ENCODE measurements around the gene FOXP1. TPM values are rescaled to one million over a fixed set of nuclear protein-coding genes. Genes with fewer than 3 reads are reported as not detected.

FOXP1 gene
- total RNA-seq, 1 experiment from 2014 or later, result 24.7 TPM

- H3K27me3 ChIP-seq (ENCODE audit: control insufficient read depth, insufficient read depth, low read length), result no peaks in the 10 kb centered on the region
- no peak for DNase-seq
- H3K36me3 ChIP-seq (replicated peaks; ENCODE audit: control insufficient read depth, insufficient read depth, low read length), result no peaks in the 10 kb centered on the region
- no peak overlapping the region for H3K4me3 ChIP-seq (ENCODE audit: insufficient read depth, low read depth, low read length)
Measured at GRCh38 chr3:71180524-71180923, 403.0 kb downstream of the FOXP1 start.

- Histone ChIP-seq H3K4me3 (ENCODE audit: insufficient read depth, low read depth, low read length) (no peak overlapping the region), H3K36me3 (replicated peaks; ENCODE audit: control insufficient read depth, insufficient read depth, low read length) (no peaks in the 10 kb centered on the region), H3K27me3 (ENCODE audit: control insufficient read depth, insufficient read depth, low read length) (no peaks in the 10 kb centered on the region)
- no peak for DNase-seq
Measured at GRCh38 chr3:71177375-71177774, 406.2 kb downstream of the FOXP1 start.

DNA sequence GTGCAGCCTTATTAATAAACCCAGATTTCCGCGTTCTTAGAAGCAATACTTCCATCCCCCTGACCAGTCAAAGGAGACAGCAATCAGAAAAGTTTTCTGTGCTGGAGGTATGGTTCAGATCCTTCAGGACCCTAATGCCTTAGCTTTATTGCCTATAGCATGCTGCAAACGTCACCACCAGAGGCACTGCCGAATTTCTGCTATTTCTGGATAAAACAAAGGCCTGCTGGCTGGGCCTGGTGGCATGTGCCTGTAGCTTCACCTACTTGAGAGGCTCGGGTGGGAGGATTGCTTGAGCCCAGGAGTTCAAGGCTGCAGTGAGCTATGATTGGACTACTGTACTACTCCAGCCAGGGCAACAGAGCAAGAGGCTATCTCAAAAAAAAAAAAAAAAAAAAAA, 407.2 kb downstream of the FOXP1 start:
- DNase-seq, result no peak
- no peaks in the 10 kb centered on the region for H3K36me3 ChIP-seq (replicated peaks; ENCODE audit: control insufficient read depth, insufficient read depth, low read length)
- no peaks in the 10 kb centered on the region for H3K27me3 ChIP-seq (ENCODE audit: control insufficient read depth, insufficient read depth, low read length)
- H3K4me3 ChIP-seq (ENCODE audit: insufficient read depth, low read depth, low read length), result no peak overlapping the region

DNA sequence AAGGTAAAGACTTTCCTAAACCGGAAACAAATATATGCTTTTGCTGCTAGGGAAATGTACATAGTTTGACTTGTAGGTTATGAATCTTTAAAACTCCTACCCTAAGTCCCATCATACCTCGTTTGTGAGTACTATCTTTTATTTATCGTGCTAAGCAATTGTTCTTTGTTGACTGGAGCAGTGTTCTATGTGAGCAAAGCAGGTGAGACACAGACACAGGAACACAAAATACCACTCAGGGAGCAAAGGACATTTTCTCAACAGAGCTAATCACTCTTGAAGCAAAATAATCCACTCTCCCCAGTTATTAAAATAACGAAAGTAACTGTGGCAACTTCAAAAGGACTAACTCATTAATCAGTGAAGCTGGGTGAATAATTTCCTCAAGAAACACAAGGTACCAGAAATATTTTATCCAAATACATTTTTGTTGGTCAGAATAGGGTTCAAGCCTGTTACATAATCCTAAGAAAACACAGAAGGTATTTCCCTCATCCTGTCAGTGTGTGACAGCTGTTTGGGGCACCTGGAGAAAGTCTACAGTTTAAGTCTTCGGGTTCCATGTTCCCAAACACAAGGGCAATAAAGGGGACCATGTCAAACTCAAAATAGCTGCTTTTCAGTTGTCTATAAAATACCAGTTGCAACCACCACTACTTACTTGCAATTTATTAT, 407.7 kb downstream of the FOXP1 start:
- no peak for DNase-seq
- no peaks in the 10 kb centered on the region for H3K36me3 ChIP-seq (replicated peaks; ENCODE audit: control insufficient read depth, insufficient read depth, low read length)
- H3K27me3 ChIP-seq (ENCODE audit: control insufficient read depth, insufficient read depth, low read length), result no peaks in the 10 kb centered on the region
- H3K4me3 ChIP-seq (ENCODE audit: insufficient read depth, low read depth, low read length), result no peak overlapping the region

DNA sequence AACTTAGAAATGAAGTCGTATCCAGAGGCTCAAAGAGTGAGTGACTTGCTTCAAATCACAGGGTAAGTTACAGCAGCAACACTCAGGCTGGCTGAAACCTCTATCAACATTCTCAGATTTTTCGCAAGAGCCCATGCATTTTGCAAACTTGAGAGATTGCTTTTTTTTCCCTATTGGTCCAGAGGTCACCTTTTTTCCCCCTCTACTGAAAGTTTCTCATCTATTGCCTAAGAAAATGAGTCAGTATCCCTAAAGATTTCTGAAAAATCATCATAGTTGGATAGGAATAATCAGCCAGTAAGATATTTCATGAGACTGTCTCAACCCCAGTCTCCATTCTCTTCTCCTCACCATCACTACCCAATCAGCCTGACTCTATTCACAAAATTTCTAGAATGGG, 410.6 kb downstream of the FOXP1 start:
- Histone ChIP-seq H3K27me3 (ENCODE audit: control insufficient read depth, insufficient read depth, low read length) (no peaks in the 10 kb centered on the region), H3K36me3 (replicated peaks; ENCODE audit: control insufficient read depth, insufficient read depth, low read length) (no peaks in the 10 kb centered on the region), H3K4me3 (ENCODE audit: insufficient read depth, low read depth, low read length) (no peak overlapping the region)
- no peak for DNase-seq

DNA sequence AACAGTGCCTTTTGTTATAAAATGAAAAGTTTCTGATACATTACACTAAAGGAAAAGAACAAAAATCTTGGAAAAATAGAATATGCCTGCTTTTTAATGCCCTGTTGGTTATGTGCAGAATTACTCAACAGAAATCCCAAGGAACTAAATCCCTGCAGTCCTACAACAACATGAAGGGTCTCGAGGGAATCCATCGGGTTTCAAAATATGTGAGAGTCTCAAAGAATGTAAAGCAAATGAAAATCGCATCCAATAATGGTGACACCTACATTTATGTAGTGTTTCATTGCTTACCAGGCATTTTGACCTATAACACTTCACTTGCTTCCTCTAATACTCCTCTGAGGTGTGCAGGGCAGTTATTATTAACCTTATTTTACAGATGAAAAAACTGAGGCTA, 411.3 kb downstream of the FOXP1 start:
- no peaks in the 10 kb centered on the region for H3K27me3 ChIP-seq (ENCODE audit: control insufficient read depth, insufficient read depth, low read length)
- no peaks in the 10 kb centered on the region for H3K36me3 ChIP-seq (replicated peaks; ENCODE audit: control insufficient read depth, insufficient read depth, low read length)
- H3K4me3 ChIP-seq (ENCODE audit: insufficient read depth, low read depth, low read length), result no peak overlapping the region
- DNase-seq, result no peak

DNA sequence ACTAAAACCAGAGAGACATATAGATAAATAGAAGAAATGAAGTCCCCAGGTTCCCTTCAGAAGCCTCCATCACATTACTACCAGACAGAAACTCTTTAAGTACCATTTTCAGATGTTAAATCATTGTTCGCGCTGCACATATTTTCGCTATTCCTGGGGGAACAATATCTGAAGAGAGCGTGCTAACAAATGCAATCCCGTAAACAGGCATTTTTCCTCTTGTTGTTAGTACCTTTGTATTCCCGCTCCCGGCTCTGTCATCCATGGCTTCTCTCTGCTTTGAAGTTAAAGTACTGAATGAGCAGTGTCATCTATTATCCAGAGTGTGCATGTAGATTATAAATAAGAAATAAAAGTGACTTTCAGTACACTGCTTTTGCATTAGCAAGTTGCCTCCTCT, 412.3 kb downstream of the FOXP1 start:
- no peaks in the 10 kb centered on the region for H3K27me3 ChIP-seq (ENCODE audit: control insufficient read depth, insufficient read depth, low read length)
- no peaks in the 10 kb centered on the region for H3K36me3 ChIP-seq (replicated peaks; ENCODE audit: control insufficient read depth, insufficient read depth, low read length)
- DNase-seq, result no peak
- H3K4me3 ChIP-seq (ENCODE audit: insufficient read depth, low read depth, low read length), result no peak overlapping the region

- Histone ChIP-seq H3K36me3 (replicated peaks; ENCODE audit: control insufficient read depth, insufficient read depth, low read length) (no peaks in the 10 kb centered on the region), H3K27me3 (ENCODE audit: control insufficient read depth, insufficient read depth, low read length) (no peaks in the 10 kb centered on the region), H3K4me3 (ENCODE audit: insufficient read depth, low read depth, low read length) (no peak overlapping the region)
- DNase-seq, result no peak
Measured at GRCh38 chr3:71168880-71169411, 414.6 kb downstream of the FOXP1 start.

DNA sequence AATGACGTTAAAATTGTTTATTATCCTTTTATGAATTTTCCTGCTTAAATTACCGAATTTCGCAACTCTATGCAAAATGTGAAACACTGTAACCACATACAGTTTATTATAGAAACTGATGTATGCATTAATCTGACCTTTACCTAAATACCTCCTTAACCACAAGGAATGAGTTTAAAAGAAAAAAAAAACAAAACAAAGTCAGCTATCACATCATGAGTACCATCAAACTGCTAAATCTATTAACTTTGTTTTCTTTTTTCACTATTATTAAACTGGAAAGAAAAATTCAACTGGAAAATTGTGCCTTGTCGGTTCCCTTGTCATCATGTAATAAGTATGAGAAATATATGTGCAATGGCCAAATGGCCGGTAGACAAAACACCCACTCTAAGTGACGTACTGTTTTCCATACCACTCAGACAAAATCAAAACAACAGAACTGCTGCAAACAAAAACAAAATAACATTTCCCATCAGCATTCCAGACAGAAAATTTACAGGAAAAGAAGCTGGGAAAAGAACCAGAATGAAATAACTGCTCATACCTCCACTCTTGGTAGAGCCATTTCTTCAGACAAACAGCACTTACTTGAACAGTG, 415.3 kb downstream of the FOXP1 start:
- H3K27me3 ChIP-seq (ENCODE audit: control insufficient read depth, insufficient read depth, low read length), result no peaks in the 10 kb centered on the region
- H3K4me3 ChIP-seq (ENCODE audit: insufficient read depth, low read depth, low read length), result no peak overlapping the region
- H3K36me3 ChIP-seq (replicated peaks; ENCODE audit: control insufficient read depth, insufficient read depth, low read length), result no peaks in the 10 kb centered on the region
- DNase-seq, result no peak

DNA sequence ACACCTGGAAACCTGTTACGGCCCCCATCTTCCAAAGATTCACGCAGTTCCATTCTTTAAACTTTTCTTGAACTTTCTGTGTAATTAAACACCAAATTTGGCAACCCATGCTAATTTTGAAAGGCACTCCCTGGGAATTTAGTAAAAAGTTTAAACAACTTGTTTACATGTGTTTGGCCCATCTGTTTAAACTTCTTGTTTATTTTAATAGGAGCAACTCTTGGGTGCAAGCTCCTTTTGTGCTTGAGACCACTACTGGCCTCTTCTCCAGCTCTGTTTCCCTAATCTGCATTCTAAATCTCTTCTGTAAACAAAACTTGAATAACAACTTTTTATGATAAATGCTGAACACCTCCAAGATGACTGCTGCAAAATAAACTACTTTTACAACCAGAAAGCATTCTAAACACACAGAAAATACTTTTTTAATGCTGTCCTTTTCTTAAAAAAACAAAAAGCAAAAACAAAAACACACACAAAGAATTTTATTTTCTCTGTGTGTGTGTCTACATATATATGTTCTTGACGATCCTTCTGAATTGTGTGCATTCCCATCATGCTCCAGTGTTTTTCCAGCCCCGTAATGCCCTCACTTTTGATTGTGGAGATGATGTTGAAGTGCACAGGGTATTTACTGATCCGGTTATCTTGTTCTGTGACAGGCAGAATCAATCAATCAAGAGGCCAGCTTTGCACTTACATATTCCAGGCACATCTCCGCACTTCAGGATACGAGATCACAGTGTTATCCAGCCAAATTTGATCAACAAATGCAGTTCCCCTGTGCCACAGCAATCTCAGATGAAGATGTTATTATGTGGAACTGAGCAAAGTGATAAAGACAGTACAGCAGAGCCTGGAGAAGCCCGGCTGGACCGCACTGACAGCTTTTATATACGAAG, 416.9 kb downstream of the FOXP1 start:
- H3K27me3 ChIP-seq (ENCODE audit: control insufficient read depth, insufficient read depth, low read length), result no peaks in the 10 kb centered on the region
- DNase-seq, result no peak
- no peaks in the 10 kb centered on the region for H3K36me3 ChIP-seq (replicated peaks; ENCODE audit: control insufficient read depth, insufficient read depth, low read length)
- no peak overlapping the region for H3K4me3 ChIP-seq (ENCODE audit: insufficient read depth, low read depth, low read length)

DNA sequence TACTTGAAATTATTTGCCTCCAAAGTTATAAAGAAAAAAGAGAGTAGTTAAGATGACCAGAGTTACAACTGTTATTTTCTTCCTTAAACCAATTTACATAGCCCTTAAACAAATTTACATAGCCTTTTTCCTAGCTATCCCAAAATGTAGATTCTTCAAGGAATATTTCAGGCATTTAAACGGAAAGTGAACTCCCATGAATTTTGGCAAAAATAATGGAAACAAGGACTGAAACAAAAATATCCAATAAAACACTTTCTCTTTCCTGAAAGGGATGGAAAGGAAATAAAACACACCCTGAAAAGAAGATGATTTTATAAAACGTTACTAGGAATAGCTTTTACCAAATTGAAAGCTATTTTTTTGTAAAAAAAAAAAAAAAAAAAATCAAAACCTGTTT, 418.6 kb downstream of the FOXP1 start:
- H3K4me3 ChIP-seq (ENCODE audit: insufficient read depth, low read depth, low read length), result no peak overlapping the region
- DNase-seq, result no peak
- H3K36me3 ChIP-seq (replicated peaks; ENCODE audit: control insufficient read depth, insufficient read depth, low read length), result no peaks in the 10 kb centered on the region
- H3K27me3 ChIP-seq (ENCODE audit: control insufficient read depth, insufficient read depth, low read length), result no peaks in the 10 kb centered on the region

GRCh38 chr3:71163198-71163918, 420.2 kb downstream of the FOXP1 start:
- Histone ChIP-seq H3K4me3 (ENCODE audit: insufficient read depth, low read depth, low read length) (no peak overlapping the region), H3K36me3 (replicated peaks; ENCODE audit: control insufficient read depth, insufficient read depth, low read length) (no peaks in the 10 kb centered on the region), H3K27me3 (ENCODE audit: control insufficient read depth, insufficient read depth, low read length) (no peaks in the 10 kb centered on the region)
- DNase-seq, result no peak

DNA sequence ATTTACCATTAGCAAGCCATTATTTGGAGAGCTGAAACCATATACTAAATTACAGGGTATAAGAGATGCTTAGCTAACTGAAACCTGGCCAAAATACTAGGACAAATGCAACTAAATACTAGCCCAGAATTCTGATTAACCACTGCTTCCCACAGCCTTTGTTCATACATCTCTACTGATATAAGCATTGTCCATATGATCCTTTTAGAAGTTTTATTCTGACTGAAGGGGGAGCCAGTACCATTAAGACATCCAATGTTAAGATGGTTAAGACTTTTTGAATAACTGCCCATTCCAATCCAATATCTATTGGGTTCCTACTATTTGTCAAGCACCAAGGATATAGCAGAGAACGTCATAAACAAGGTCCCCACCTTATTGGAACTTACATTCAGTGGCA, 421.3 kb downstream of the FOXP1 start:
- H3K36me3 ChIP-seq (replicated peaks; ENCODE audit: control insufficient read depth, insufficient read depth, low read length), result no peaks in the 10 kb centered on the region
- no peak overlapping the region for H3K4me3 ChIP-seq (ENCODE audit: insufficient read depth, low read depth, low read length)
- no peaks in the 10 kb centered on the region for H3K27me3 ChIP-seq (ENCODE audit: control insufficient read depth, insufficient read depth, low read length)
- DNase-seq, result no peak

GRCh38 chr3:71160785-71161546, 422.6 kb downstream of the FOXP1 start:
- Histone ChIP-seq H3K36me3 (replicated peaks; ENCODE audit: control insufficient read depth, insufficient read depth, low read length) (no peaks in the 10 kb centered on the region), H3K27me3 (ENCODE audit: control insufficient read depth, insufficient read depth, low read length) (no peaks in the 10 kb centered on the region), H3K4me3 (ENCODE audit: insufficient read depth, low read depth, low read length) (no peak overlapping the region)
- no peak for DNase-seq

Data from H7 (cell line).